Astrocyte of the cerebellum (primary cell): Measurements from ENCODE around the gene TMEM40.
"Not testable (repeated sequence)": the region's sequence is repeated elsewhere in the genome, so short reads cannot be mapped to it uniquely, and the experiment has no call there.

ENCODE experiments used
- DNase-seq: peaks from one replicate; pipeline ENCODE4 v3.0.0-alpha.2; 2011; ENCODE audit warnings: low read depth
- H3K4me3 ChIP-seq: 2 replicates; pipeline ENCODE4 v1.5.1; 2011; ENCODE audit warnings: mild to moderate bottlenecking, low read depth, low read length, moderate library complexity
- CTCF ChIP-seq: IDR thresholded peaks from 2 replicates; pipeline ENCODE4 v1.5.1; 2012; ENCODE audit warnings: low read length, low read depth, moderate library complexity, mild to moderate bottlenecking; ENCODE audit errors: missing control alignments
- in situ Hi-C: cut with HindIII; loops from 2 replicates; pipeline ENCODE4 v1.10.0; 2017; ENCODE audit warnings: low sequenced_read_pairs

TMEM40 gene

DNA sequence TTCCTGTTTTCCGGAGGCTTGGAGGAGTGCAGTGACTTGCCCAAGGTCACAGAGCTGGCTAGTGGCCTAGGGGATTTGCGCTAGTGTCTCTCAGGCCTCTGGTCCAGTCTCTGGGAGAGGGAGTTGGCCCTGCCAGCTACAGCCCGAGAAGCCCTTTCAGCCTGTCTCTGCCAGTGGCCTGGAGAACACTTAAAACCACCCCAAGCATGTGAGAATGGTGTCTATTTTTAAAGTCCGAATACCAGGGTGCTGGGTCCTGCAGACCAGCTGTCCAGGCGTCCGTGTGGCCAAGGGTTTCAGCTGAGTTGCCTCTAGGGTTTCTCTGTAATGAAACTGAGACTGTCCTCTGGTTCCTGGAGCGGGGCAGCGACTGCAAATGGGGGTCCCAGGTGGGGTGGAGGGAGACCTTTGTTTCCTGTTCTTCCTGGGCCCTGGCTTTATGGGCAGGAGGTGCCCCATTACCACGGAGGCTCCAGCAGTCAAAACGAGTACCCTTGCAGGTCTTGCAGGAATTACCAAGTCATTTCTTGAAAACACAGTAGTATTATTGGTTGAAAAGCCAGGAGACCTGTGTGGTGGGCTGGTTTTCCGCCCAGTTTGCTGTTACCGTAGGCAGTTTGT is 39.6 kb upstream of the TMEM40 start:
- no peak for TF ChIP-seq CTCF
- in situ Hi-C loops = no loop called here
- DNase-seq = no peak
- no peak overlapping the region for H3K4me3 ChIP-seq

- no peak for DNase-seq
- in situ Hi-C loops = no loop called here
- no peak overlapping the region for H3K4me3 ChIP-seq
- TF ChIP-seq CTCF = no peak
Observed at GRCh38 chr3:12797892-12798558, 39.0 kb upstream of the TMEM40 start.

GRCh38 chr3:12797124-12797891 is 38.2 kb upstream of the TMEM40 start:
- in situ Hi-C loops = no loop called here
- H3K4me3 ChIP-seq = peak overlapping the region; percentile 63
- no peak for TF ChIP-seq CTCF

DNA sequence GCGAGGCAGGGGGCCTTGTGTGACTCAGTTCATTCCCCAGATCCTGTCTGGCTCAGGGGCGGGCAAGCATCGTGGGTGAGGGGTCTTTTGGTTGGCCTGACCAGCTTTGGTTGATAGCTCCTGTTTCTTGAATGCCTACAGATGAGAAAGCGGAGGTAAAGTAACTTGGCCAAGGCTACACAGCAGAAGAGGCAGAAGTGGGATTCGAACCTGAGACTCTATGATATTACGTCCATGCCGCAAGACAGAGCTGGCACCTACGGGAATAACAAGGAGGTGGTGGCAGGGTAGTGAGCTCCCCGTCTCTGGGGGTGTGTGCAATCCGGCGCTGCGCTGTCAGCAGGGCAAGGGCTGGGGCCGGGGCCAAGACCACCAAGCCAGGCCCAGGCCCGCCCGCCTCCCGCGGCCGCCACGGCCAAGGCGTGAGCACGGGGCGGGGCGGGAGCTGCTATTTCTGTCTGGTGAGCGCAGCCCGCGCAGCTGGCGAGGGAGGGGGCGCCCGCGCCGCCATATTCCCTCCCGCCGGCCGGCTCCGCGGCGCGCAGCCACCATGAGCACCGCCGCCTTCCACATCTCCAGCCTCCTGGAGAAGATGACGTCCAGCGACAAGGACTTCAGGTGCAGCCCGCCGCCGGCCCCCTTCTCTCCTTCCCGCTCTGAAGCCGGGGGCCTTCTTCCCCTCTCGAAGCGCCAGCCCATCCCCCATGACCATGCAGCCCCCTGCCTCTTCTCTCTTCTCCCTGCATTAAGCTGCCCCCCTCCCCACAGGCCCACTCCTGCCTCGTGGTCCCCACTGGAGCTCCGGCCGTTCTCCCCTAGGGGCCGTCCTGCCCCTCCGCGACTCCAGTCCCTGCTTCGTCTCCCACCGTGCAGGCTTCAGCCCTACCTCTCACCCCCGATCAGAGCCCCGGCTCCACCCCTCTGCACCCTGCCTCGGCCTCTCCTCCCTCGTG is 37.4 kb upstream of the TMEM40 start, which contains the start of gene CAND2:
Gene CAND2, plus strand, starts transcription at position 510 of the 953 bp plus-strand sequence. Its CDS starts 41 bp downstream, at position 551.
- no peak for TF ChIP-seq CTCF
- H3K4me3 ChIP-seq = peak within 1 kb of the TSS; percentile 63
- DNase-seq = peak; percentile 5
- in situ Hi-C loops = no loop called here

More at GRCh38 chr3:12797124-12797891, 38.2 kb upstream of the TMEM40 start:
- DNase-seq = no peak

DNA sequence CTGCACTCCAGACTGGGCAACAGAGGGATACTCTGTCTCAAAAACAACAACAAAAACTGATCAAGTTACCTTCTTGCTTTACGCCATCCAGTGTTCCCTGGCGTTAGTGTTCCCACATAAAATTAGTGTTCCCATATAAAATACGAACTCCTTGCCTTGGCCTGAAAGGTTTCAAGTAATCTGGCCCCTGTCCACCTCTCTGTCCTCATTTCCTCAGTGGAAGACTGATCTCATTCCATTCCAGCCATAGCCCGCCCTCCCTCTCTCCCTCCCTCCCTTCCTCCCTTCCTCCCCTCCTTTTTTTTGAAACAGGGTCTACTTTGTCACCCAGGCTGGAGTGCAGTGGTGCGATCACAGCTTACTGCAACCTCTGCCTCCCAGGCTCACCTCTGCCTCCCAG is 34.6 kb upstream of the TMEM40 start:
- H3K4me3 ChIP-seq = no peak overlapping the region
- TF ChIP-seq CTCF = no peak
- DNase-seq = no peak
- in situ Hi-C loops = no loop called here

DNA sequence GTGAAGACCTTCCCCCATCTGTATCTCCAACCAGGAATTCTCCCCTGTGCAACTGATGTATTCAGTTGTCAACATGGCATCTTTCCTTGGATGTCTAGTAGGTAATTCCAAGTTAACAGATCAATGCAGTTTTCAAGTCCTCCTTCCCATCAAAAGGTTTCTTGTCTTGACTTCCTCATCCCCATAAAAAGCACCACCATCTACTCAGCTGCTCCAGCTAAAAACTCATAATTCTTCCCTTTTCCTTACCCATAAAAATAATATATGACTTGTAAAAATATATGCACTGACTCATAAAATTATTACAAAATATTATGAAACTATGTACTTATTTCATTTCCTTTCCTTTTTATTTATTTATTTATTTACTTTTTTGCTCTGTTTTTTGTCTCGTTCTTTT is 32.4 kb upstream of the TMEM40 start:
- no peak overlapping the region for H3K4me3 ChIP-seq
- DNase-seq = no peak
- TF ChIP-seq CTCF = no peak
- in situ Hi-C loops = no loop called here

- H3K4me3 ChIP-seq, DNase-seq, in situ Hi-C loops: not testable (repeated sequence)
Observed at GRCh38 chr3:12787967-12788690, 29.1 kb upstream of the TMEM40 start.

DNA sequence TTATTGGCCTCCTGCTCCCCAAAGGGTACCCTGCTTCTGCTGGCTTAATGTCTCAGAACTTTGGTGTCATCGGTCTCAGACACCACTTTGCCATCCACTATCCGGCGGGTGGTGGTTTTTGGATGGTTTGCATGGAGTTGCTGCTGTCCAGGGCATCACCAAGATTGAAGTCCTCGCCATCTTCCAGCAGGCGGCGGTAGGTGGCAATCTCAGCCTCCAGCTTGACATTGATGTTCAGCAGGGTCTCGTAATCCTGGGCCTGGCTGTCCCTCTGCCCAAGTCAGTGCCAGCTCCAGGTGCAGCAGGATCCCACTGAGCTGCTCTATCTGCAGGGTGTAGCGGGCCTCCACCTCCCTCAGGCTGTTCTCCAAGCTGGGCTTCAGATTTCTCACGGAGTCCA is 28.3 kb upstream of the TMEM40 start:
- in situ Hi-C loops, DNase-seq, H3K4me3 ChIP-seq: not testable (repeated sequence)
